Activated CD4-positive, CD25-positive, alpha-beta regulatory T cell treated with anti-CD3 and anti-CD28 coated beads, Interleukin-2, amount 50 U/mL, for 16 hours (primary cell): ENCODE data around the gene PGGHG.
"Not testable (repeated sequence)": the region's sequence is repeated elsewhere in the genome, so short reads cannot be mapped to it uniquely, and the experiment has no call there.

Experiments used
- DNase-seq: peaks from one replicate; pipeline ENCODE4 v3.0.0-alpha.2; 2020; ENCODE audit warnings: low read depth, low spot score

The PGGHG gene

DNA sequence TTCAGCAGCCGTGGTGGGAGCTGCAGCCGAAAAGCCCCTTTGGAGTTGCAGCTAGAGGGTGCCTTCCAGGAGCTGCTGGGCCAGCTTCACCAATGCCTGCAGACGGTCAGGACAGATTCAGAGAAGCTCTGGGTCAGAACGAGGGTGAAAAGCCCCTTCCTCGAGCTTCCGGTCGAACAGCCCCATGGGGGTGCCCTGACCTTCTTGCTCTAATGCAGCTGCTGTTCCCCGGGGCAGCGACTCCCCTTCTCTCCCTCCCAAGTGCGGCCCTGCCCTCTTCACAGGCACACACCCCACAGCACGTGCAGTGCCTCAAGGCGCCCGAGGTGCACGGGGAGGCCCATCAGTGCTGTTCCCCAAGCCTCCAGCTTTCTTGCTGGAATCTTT, 41.4 kb downstream of the PGGHG start:
- no peak for DNase-seq

GRCh38 chr11:330694-331357, 41.9 kb downstream of the PGGHG start:
- no peak for DNase-seq

- no peak for DNase-seq
Measured at GRCh38 chr11:331358-332060, 42.6 kb downstream of the PGGHG start.

DNA sequence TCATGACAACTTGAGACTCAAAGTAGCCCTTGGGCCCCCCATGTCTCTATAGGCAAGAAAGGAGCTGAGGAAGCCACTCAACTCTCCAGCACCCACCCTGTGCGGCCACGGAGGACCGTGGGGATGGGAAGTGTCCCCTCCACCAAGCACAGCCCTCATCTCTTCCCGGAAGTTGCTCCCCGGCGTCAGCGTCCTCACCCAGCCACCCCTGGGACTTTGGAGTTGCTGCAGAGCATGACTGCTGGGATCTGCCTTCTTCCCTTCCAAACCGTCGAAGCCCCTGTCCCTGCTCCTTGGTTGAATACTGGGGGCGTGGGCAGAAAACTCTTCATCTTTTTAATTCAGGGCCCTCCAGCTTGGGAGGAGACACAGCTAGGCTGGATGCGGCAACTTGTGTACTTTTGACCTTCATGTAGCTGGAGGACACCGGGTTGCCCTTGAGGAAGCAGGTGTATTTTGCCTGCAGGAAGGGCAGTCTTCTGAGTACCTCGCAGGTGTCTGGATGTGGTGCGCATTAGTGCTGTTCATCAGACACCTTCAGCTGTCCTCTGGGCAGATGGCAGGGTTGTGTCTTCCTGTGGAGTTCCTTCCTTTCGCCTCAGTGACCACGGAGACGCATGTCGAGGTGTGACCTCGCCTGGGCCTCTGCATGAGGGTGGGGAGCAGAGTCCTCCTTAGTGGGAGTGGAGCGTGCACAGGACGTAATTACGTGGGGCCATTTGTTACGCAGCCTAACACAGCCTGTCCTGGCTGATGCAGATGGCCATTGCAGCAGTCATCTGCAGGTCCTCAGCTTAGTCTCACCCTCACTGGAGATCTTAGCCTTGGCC, 43.9 kb downstream of the PGGHG start:
- DNase-seq: no peak

GRCh38 chr11:333616-334263, 44.8 kb downstream of the PGGHG start:
- not testable (repeated sequence) for DNase-seq

GRCh38 chr11:334264-334994, 45.5 kb downstream of the PGGHG start:
- no peak for DNase-seq

DNA sequence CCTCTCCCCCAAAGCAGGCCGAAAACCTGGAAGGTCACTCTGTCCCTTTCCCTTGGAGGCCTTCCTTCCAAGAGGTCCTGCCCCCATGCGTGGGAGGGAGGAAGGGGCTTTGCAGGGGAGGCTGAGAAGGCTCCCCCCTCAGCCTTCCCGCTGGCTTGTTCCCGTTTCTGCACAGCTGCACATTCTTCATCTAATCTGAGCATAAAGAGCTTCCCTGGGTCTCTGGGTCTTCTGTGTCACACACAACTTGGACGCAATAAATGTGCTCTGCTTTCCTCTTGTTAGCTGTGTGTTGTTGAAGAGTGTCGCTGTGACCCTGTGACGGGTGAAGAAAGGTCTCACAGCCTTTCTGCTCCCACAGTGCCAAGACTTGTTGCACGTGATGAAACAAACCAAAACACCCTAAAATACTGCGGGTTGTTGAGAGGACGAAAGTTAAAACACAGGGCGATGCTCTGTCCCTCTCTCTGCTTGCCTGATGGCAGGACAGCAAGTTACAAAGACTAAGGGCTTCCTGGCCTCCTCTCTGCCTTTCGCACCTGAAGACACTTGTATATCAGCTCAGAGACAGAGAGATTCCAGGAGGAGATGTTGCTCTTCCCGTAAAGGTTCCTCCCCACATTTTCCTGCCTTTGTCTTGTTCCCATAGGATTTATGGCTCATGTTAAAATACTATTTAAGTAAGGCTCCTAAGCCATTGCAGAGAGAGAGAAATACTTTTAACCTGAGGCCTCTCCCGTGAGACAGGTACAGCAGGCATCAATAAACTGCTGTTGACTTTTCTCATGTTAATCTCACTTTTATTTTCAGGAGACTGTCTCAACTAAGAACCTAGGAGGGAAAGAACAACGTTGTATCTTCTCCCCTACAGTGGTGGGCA, 47.1 kb downstream of the PGGHG start:
- no peak for DNase-seq

DNA sequence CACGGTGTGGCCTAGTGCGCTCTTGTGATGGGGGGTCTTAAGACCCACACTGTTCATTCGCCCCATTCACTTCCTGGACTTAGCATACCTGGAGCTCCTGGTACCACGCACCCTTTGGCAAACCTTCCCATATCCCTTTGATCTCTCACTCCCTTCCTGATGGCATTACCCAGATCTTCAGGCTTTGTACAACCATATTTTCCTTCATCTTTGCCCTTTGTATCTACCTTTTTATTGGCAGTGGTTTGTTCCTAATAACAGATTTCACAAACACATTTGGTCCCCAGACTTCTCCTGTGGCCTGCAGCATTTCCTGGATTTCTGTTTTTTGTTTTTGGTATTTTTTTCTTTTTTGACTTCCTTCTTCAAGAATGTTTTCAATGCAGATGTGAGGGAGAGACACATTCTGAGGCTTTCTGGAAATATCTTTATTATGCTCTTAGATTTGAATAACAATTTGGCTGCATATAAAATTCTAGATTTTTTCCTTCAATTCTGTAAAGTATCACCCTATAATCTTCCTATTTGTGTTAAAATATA, 47.8 kb downstream of the PGGHG start:
- no peak for DNase-seq

GRCh38 chr11:337711-338110, 48.8 kb downstream of the PGGHG start:
- DNase-seq: no peak

DNA sequence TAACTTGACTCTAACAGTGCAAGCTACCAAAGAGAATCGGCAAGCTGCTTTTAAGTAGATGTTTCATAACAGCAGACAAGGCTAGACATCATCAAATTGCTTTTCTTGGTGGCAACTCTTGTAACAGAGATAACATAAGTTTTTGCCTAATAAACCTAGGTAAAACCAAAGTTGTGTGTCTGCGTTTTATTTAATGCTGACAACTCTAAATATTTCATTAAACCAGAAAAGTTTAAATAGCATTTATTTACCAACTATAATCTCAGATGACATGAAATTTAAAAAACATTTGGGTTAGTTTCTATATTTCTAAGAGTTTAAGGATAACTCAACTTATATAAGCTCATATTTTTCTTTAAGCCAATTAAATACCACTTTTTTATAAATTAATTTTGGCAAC, 51.0 kb downstream of the PGGHG start:
- DNase-seq: no peak

- DNase-seq: no peak
Measured at GRCh38 chr11:340539-341512, 51.9 kb downstream of the PGGHG start.

DNA sequence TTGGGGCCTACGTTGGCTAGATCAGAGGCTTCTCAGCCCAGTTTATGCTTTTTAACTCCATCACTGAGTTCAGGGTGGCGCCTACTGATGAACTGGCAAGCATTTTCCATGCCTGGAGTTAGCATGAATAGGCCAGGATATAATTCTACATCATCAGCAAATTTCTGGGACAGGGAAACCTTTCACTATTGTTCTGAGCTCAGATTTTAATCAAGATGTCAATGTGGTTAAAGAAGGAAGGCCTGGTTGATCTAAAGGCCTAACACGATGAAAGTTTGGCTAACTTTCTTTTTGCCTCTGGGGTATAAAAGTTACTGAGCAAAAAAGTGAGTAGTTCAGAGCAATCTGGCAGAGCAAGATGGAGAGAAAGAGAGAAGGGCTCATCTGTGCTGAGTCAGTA, 53.4 kb downstream of the PGGHG start:
- no peak for DNase-seq

DNA sequence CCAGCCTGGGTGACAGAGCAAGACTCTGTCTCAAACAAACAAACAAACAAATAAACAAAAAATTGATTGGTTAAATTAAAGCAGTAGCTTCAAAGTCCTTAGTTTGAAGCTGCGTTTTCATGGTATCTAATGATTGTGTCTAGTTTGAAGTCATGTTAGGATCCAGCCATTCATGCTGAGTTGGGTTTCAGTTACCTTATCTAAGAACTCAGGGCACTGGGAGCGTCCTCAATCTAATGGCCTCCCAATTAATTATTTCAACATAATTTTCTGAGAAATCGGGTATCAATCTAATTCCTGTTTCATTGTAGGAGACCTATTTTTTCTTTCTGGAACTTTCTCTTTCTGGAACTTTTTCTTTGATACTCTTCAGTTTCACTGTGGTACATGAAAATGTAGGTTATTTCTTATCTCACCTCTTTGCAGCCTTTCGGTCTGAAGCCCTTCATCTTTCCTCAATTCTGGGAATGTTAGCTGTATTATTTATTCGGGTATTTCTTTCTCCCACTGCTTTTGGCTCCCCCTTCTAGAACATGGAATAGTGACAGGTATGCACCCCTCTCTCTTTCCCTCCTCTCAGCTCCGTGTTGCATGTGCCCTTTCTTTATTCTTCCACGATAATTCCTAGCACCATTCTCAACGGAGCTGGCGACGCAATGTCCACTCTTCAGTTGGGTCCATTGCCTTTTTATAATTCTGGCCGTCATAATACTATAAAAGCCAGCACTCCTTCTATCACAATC, 56.1 kb downstream of the PGGHG start:
- DNase-seq: no peak
